Dendritic cell treated with granulocyte-macrophage colony-stimulating factor and Interleukin-4, amounts not matched to agents 40 ng/mL and 50 ng/mL, for 4 days (primary cell): Measurements from ENCODE around the gene TSEN2.

ENCODE experiments used
- H3K27ac Mint-ChIP-seq: one replicate; pipeline ENCODE4 v1.8.0; 2022; ENCODE audit warnings: mild to moderate bottlenecking, mixed read lengths
- H3K27me3 Mint-ChIP-seq: one replicate; pipeline ENCODE4 v1.8.0; 2022; ENCODE audit warnings: mild to moderate bottlenecking, mixed read lengths
- H3K36me3 Mint-ChIP-seq: one replicate; pipeline ENCODE4 v1.8.0; 2022; ENCODE audit warnings: low read depth, mixed read lengths
- H3K4me1 Mint-ChIP-seq: one replicate; pipeline ENCODE4 v1.8.0; 2022; ENCODE audit warnings: low read depth, mixed read lengths
- H3K4me3 Mint-ChIP-seq: one replicate; pipeline ENCODE4 v1.8.0; 2022; ENCODE audit warnings: mild to moderate bottlenecking, moderate library complexity, mixed read lengths
- H3K9me3 Mint-ChIP-seq: one replicate; pipeline ENCODE4 v1.8.0; 2022; ENCODE audit warnings: mixed read lengths
- intact Hi-C: fragments of 100-400 bp; cut with micrococcal nuclease; formaldehyde crosslinking; loops from one replicate; pipeline ENCODE4 v1.15.0; 2022

The TSEN2 gene

GRCh38 chr3:12484198-12484982, at the start of gene TSEN2:
TSEN2 (plus strand) TSS chr3:12484480; CDS start chr3:12489801, 5,321 bp downstream.
- H3K36me3 Mint-ChIP-seq, result peaks cover 8% of the 10 kb centered on the region
- no peaks in the 10 kb centered on the region for H3K9me3 Mint-ChIP-seq
- intact Hi-C loops, result loop anchor here (5.0 kb wide), 2 partner anchors 197 to 307 kb away; partner anchors contain the start of gene PPARG
- peak within 1 kb of the TSS; percentile 91 for H3K27ac Mint-ChIP-seq
- no peaks in the 10 kb centered on the region for H3K27me3 Mint-ChIP-seq
- H3K4me3 Mint-ChIP-seq, result peak within 1 kb of the TSS; percentile 98
- H3K4me1 Mint-ChIP-seq, result peaks cover 66% of the 10 kb centered on the region

GRCh38 chr3:12436514-12437220, 47.6 kb upstream of the TSEN2 start:
- intact Hi-C loops, result no loop called here
- Mint-ChIP-seq H3K4me1 (no peaks in the 10 kb centered on the region), H3K36me3 (peaks cover 20% of the 10 kb centered on the region), H3K4me3 (no peak overlapping the region), H3K9me3 (no peaks in the 10 kb centered on the region), H3K27me3 (peaks cover 2% of the 10 kb centered on the region), H3K27ac (no peak overlapping the region)

- Mint-ChIP-seq H3K4me1 (no peaks in the 10 kb centered on the region), H3K27ac (no peak overlapping the region), H3K4me3 (no peak overlapping the region), H3K36me3 (peaks cover 20% of the 10 kb centered on the region), H3K27me3 (peaks cover 3% of the 10 kb centered on the region), H3K9me3 (no peaks in the 10 kb centered on the region)
- intact Hi-C loops, result no loop called here
Observed at GRCh38 chr3:12437221-12437605, 47.1 kb upstream of the TSEN2 start.

GRCh38 chr3:12437861-12438260, 46.4 kb upstream of the TSEN2 start:
- Mint-ChIP-seq H3K27ac (no peak overlapping the region), H3K27me3 (peaks cover 7% of the 10 kb centered on the region), H3K4me1 (peaks cover under 1% of the 10 kb centered on the region), H3K36me3 (peaks cover 20% of the 10 kb centered on the region), H3K9me3 (no peaks in the 10 kb centered on the region), H3K4me3 (no peak overlapping the region)
- intact Hi-C loops, result no loop called here

GRCh38 chr3:12438318-12438717, 46.0 kb upstream of the TSEN2 start:
- Mint-ChIP-seq H3K27me3 (peaks cover 10% of the 10 kb centered on the region), H3K4me3 (no peak overlapping the region), H3K27ac (no peak overlapping the region), H3K9me3 (no peaks in the 10 kb centered on the region), H3K4me1 (peaks cover 5% of the 10 kb centered on the region), H3K36me3 (peaks cover 19% of the 10 kb centered on the region)
- intact Hi-C loops, result no loop called here

GRCh38 chr3:12439161-12439940, 44.9 kb upstream of the TSEN2 start:
- intact Hi-C loops, result no loop called here
- Mint-ChIP-seq H3K36me3 (peaks cover 11% of the 10 kb centered on the region), H3K27me3 (peaks cover 13% of the 10 kb centered on the region), H3K4me1 (peaks cover 5% of the 10 kb centered on the region), H3K27ac (no peak overlapping the region), H3K9me3 (no peaks in the 10 kb centered on the region), H3K4me3 (no peak overlapping the region)

- intact Hi-C loops, result no loop called here
- Mint-ChIP-seq H3K4me3 (no peak overlapping the region), H3K4me1 (peaks cover 5% of the 10 kb centered on the region), H3K27ac (no peak overlapping the region), H3K27me3 (peaks cover 13% of the 10 kb centered on the region), H3K9me3 (no peaks in the 10 kb centered on the region), H3K36me3 (no peaks in the 10 kb centered on the region)
Observed at GRCh38 chr3:12440927-12441714, 43.2 kb upstream of the TSEN2 start.

GRCh38 chr3:12442654-12443501, 41.4 kb upstream of the TSEN2 start:
- Mint-ChIP-seq H3K27me3 (peaks cover 13% of the 10 kb centered on the region), H3K36me3 (no peaks in the 10 kb centered on the region)

GRCh38 chr3:12443781-12444522, 40.3 kb upstream of the TSEN2 start:
- Mint-ChIP-seq H3K27me3 (peaks cover 15% of the 10 kb centered on the region), H3K36me3 (no peaks in the 10 kb centered on the region), H3K4me1 (peaks cover 10% of the 10 kb centered on the region), H3K9me3 (peaks cover 9% of the 10 kb centered on the region), H3K4me3 (no peak overlapping the region), H3K27ac (no peak overlapping the region)
- intact Hi-C loops, result no loop called here

More at GRCh38 chr3:12442654-12443501, 41.4 kb upstream of the TSEN2 start:
- intact Hi-C loops, result no loop called here
- H3K27ac Mint-ChIP-seq, result no peak overlapping the region
- peaks cover 3% of the 10 kb centered on the region for H3K9me3 Mint-ChIP-seq
- H3K4me1 Mint-ChIP-seq, result peaks cover 7% of the 10 kb centered on the region
- H3K4me3 Mint-ChIP-seq, result no peak overlapping the region

- Mint-ChIP-seq H3K27me3 (peaks cover 15% of the 10 kb centered on the region), H3K4me1 (peaks cover 10% of the 10 kb centered on the region)
- intact Hi-C loops, result no loop called here
Observed at GRCh38 chr3:12444582-12445471, 39.5 kb upstream of the TSEN2 start.

GRCh38 chr3:12445523-12446240, 38.6 kb upstream of the TSEN2 start:
- no peaks in the 10 kb centered on the region for H3K36me3 Mint-ChIP-seq
- H3K9me3 Mint-ChIP-seq, result peaks cover 9% of the 10 kb centered on the region
- H3K4me3 Mint-ChIP-seq, result no peak overlapping the region
- intact Hi-C loops, result no loop called here
- no peak overlapping the region for H3K27ac Mint-ChIP-seq
- peaks cover 15% of the 10 kb centered on the region for H3K27me3 Mint-ChIP-seq
- peaks cover 15% of the 10 kb centered on the region for H3K4me1 Mint-ChIP-seq

More at GRCh38 chr3:12444582-12445471, 39.5 kb upstream of the TSEN2 start:
- Mint-ChIP-seq H3K9me3 (peaks cover 9% of the 10 kb centered on the region), H3K4me3 (no peak overlapping the region), H3K27ac (no peak overlapping the region), H3K36me3 (no peaks in the 10 kb centered on the region)
